GM04503 (cell line): ENCODE data around the gene KCNB1.

ENCODE experiments used
- DNase-seq: peaks from one replicate; pipeline ENCODE4 v3.0.0-alpha.2; 2012; ENCODE audit warnings: low read depth

KCNB1 gene

GRCh38 chr20:49482621-49483017 lies at the start of gene KCNB1:
Gene KCNB1, minus strand, starts transcription at chr20:49482668. Its CDS starts 188 bp downstream, at chr20:49482480.
- no peak for DNase-seq

- no peak for DNase-seq
These were observed 47.0 kb upstream of the KCNB1 start for GRCh38 chr20:49529470-49529869.

- no peak for DNase-seq
These were observed 44.1 kb upstream of the KCNB1 start for GRCh38 chr20:49526568-49526967.

DNA sequence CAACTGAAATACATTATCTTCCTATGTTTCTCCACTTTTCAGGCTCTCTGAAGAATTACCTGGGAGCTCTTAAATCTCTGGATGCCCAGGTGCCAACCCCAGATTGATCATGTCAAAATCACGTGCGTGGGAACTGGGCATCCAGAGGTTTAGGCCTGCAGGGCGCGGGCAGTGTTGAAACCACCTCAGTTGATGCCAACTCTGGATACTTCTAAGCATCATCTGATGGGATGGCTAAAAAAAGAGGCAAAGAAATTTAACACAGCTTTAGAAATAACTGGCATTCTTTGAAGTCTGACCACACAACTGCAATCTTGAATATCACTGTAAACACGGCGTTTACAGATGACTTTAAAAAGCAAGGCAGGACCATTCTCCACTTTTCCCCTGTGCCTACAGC lies 43.6 kb upstream of the KCNB1 start:
- no peak for DNase-seq

DNA sequence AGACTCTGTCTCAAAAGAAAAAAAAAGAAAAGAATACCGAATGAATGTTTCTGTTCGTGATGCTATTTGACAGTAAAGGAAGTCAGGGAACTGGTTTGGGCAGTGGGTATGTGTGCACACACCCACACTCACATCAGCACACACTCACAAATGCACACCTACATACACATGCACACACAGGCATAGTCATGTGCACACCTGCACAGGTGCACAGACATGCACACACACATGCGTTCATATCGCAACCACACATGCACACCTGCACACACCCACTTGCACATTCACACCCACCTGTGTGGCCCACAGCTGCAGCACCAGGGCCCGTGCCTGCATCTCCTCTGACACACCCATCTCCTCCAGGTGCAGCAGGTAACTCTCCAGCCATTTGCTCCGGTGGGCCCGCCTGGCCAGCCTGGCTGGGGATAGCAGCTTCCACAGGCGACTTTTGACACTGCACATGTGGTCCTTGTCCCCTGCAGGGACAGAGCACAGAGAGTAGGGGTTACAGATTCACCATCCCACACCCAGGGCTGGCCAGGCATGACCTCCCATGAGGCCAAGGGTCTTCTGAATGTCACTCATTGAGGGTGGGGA lies 41.4 kb upstream of the KCNB1 start:
- no peak for DNase-seq

- no peak for DNase-seq
These were observed 38.9 kb upstream of the KCNB1 start for GRCh38 chr20:49521356-49521755.

GRCh38 chr20:49519777-49520359 lies 37.4 kb upstream of the KCNB1 start:
- DNase-seq = no peak

DNA sequence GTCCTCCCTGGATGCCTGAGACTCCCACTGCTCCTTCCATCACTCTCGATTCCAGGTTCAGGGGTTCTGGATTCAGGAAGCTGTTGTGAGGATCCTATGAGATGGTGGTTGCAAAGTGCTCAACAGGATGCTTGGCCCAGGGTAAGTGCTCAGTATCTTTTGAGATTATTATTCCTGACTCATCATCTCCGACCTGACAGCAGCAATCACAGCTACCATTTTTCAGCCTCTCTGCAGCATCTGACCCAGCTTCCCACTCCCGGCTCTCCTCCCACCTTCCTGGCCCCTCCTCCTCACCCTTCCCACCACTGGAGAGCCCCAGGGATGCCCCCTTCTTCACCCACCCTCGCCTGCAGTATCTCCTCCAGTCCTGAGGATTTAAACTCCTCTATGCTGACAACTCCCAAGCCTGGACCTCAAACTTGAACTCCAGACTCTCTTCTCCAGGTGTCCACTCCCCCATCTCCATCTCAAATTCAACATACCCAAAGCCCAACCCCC lies 36.8 kb upstream of the KCNB1 start:
- DNase-seq = no peak

- no peak for DNase-seq
These were observed 36.1 kb upstream of the KCNB1 start for GRCh38 chr20:49518576-49518975.

DNA sequence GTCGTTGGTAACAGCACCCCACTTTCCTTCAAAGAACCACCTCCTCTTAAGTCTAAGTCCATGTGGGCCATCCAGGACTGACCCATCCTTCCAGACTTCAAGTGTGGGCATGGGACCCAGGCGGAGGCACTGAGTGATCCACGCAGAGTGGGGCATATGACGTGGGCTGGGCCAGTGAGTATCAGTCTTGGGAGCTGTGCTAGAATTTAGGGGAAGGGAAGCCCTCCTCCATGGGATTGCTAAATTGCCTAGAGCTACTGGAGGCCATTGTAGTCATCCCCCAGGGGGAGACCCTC lies 35.3 kb upstream of the KCNB1 start:
- DNase-seq = no peak

DNA sequence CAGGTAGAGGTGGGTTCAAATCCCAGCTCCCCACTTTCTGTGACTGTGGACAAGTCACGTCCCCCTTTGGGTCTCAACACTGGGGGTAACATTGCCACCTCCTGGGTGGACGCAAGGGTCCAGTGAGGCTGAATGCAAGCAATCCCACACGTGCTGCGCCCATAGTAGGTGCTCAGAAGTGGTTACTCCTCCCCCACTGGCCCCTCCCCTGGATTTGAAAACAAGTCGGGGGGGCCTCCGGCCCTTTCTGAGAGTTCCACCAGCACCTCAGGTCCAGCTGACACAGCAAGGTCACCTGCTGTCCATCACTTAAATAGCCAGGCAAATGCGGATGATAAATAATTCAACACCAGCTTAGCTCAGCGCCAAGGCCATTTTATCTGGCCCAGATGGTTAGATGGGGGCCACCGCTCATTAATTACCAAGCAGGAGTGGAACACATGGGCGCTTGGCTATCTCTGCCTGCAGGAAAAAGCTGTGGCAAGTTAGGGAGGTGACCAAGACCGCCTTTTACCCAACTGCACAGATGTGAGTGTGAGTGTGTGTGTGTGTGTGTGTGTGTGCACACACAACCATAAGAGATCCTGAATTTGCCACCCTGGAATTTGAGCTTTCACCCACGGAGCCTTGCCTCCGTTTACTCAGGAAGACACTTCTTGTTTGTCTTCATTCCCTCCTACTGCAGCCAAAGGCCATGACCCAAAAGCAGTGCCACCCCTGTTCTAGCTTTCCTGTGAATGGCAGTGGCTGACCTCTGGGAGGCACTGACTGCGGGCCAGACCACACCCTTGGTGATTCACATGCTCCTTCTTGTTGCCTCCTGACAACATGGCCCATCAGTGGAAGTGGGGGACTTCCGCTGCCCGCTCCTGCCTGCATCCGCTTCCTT lies 34.7 kb upstream of the KCNB1 start:
- DNase-seq = no peak

GRCh38 chr20:49515586-49515985 lies 33.1 kb upstream of the KCNB1 start:
- DNase-seq = no peak

DNA sequence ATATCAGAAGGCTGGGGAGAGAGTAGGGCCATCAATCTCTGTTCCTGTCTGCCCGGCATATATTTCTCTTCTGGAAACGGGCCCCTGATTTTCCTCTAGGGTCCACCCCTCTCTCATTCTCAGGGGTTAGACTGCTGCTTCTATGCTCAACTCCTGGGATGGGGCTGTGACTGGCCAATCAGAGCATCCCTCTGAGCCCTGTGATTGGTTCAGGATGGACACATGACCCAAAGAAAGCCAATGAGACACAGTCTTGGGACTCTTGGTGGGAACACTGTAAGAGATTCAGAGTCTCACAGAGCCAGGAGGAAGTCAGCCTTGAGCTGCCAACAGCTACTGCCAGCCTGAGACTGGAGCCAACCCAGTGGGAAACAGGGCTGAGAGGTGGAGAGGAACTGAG lies 31.0 kb upstream of the KCNB1 start:
- no peak for DNase-seq

GRCh38 chr20:49513009-49513408 lies 30.5 kb upstream of the KCNB1 start:
- DNase-seq = no peak

GRCh38 chr20:49511788-49512525 lies 29.5 kb upstream of the KCNB1 start:
- no peak for DNase-seq

GRCh38 chr20:49510562-49511122 lies 28.2 kb upstream of the KCNB1 start:
- DNase-seq = peak; percentile 91

GRCh38 chr20:49508435-49509199 lies 26.1 kb upstream of the KCNB1 start:
- DNase-seq = peak; percentile 10

DNA sequence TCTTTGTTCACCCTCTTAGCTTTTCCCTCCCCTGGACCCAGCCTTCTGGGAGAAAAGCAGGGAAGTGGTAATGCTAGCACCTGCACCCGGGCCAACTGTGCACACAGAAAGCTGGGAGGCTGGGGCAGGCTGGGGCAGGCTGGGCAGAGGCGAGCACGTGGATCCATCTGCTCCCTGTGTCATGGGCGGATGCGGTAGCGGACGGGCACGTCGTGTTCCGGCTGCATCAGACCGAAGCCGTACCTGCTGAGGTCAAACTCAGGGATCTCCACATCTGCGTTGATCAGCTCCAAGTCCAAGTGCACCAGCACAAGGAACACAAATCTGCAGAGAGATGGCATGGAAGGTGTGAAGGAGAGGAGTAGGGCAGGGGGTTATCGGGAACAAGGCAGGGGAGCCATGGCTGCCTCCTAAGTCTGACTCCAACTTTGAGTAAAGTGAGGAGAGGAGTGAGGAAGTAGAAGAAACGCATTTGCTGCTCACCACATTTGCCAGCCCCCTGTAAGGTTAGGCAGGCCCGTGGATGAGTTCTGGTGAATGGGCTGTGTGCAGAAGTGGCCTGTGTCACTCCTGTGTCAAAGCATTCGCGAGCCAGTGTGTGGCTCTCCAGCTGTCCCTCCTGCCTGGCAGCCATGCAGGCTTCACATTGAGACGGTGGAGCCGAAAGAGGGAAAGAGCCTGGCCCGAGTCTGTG lies 25.4 kb upstream of the KCNB1 start:
- no peak for DNase-seq

- no peak for DNase-seq
These were observed 23.1 kb upstream of the KCNB1 start for GRCh38 chr20:49505518-49505917.

DNA sequence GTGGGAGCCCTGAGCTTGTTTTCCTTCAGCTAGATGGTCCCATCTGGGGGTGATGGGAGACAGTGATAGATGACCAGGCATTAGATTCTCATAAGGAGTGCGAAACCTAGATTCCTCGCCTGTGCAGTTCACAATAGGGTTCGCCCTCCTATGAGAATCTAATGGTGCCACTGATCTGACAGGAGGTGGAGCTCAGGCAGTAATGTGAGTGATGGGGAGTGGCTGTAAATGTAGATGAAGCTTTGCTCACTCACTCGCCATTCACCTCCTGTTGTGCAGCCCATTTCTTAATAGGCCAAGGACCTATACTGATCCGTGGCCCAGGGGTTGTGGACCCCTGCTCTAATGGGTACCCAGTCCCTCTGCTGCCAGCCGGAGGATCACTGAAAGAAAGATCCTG lies 20.7 kb upstream of the KCNB1 start:
- no peak for DNase-seq

- DNase-seq = no peak
These were observed 19.4 kb upstream of the KCNB1 start for GRCh38 chr20:49501917-49502316.
